Activated CD4-positive, alpha-beta T cell treated with anti-CD3 and anti-CD28 coated beads for 36 hours (primary cell): ENCODE measurements around the gene SERPINE2. TPM values are rescaled to one million over a fixed set of nuclear protein-coding genes. Genes with fewer than 3 reads are reported as not detected.

Source experiments
- ATAC-seq: fragments of 200-7000 bp; cut with Tn5 transposase; one replicate; pipeline ENCODE4 v1.10.0; 2021; ENCODE audit warnings: mild to moderate bottlenecking, moderate library complexity
- CTCF ChIA-PET: fragments of 350-600 bp; sonication (Branson Sonifier 250); formaldehyde crosslinking; loops from one replicate; lab custom pipeline; 2021; ENCODE audit warnings: antibody characterized with exemption; lab: Charles Lee
- POLR2A ChIA-PET: fragments of 350-600 bp; sonication (Branson Sonifier 250); formaldehyde crosslinking; loops from one replicate; lab custom pipeline; 2021; ENCODE audit warnings: antibody characterized with exemption, inconsistent platforms; lab: Charles Lee
- DNase-seq: peaks from one replicate; pipeline ENCODE4 v3.0.0-alpha.2; 2020
- H3K27ac Mint-ChIP-seq: one replicate; pipeline ENCODE4 v1.8.0; 2021; ENCODE audit warnings: mixed read lengths
- H3K27me3 Mint-ChIP-seq: one replicate; pipeline ENCODE4 v1.8.0; 2021; ENCODE audit warnings: mixed read lengths
- H3K36me3 Mint-ChIP-seq: one replicate; pipeline ENCODE4 v1.8.0; 2021; ENCODE audit warnings: low read depth, mixed read lengths
- H3K4me1 Mint-ChIP-seq: one replicate; pipeline ENCODE4 v1.8.0; 2021; ENCODE audit warnings: mixed read lengths
- H3K4me3 Mint-ChIP-seq: one replicate; pipeline ENCODE4 v1.8.0; 2021; ENCODE audit warnings: mild to moderate bottlenecking, moderate library complexity, mixed read lengths
- H3K9me3 Mint-ChIP-seq: one replicate; pipeline ENCODE4 v1.8.0; 2021; ENCODE audit warnings: low read depth, mixed read lengths
- intact Hi-C, 2 experiments: fragments of 100-400 bp; cut with DNase I in 1 of 2; cut with micrococcal nuclease in 1 of 2; formaldehyde crosslinking; loops; one replicate each; pipeline versions ENCODE4 v1.14.2 to v1.15.1; 2022 to 2024; cut with DNase I, micrococcal nuclease
- total RNA-seq, 2 experiments: library from RNA; stranded (reverse); gene quantifications; one replicate each; pipeline ENCODE4 v1.2.3, GENCODE V29; 2021

The SERPINE2 gene
- total RNA-seq, 2 experiments from 2014 or later: 30.9 to 46.6 TPM

DNA sequence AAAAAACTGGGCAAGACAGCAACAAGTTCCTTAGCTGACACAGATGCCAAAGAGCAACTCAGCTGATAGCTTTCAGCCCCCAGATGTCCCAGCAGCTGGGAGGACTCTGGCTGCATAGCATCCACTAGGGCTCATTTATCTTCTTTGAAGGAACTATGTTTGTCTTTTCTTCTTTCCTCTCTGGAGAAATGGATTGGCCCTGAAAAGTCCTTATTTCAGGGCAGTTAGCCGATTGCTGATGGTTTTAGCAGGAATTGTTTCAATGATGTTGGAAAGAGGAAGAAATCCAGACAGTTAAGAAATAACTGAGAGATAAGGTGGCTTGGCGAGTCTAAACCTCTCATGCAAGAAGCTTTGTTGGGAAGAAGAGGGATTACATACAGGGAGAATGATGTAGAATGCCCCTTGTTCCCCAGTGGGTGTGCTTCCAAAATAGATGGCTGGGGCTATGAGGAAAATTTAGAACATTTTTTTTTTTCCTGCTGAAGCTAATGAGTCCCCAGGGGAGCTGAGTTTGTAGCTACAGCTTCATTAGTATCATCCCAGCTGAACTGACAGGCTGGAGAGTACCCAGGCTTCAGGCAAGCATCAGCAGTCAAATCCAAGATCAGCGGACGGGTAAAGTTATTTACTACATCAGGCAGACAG, 33.6 kb upstream of the SERPINE2 start:
- POLR2A ChIA-PET: interaction anchor here (0.6 kb wide), 1 partner anchor 293 kb away, joined by 3 read pairs; no protein-coding TSS in a partner anchor
- no peaks in the 10 kb centered on the region for H3K36me3 Mint-ChIP-seq
- H3K4me3 Mint-ChIP-seq: no peak overlapping the region
- intact Hi-C loops: no loop called here
- DNase-seq (no peak), ATAC-seq (no peak)
- no peaks in the 10 kb centered on the region for H3K9me3 Mint-ChIP-seq
- no peak overlapping the region for H3K27ac Mint-ChIP-seq
- H3K27me3 Mint-ChIP-seq: peaks cover 4% of the 10 kb centered on the region
- CTCF ChIA-PET: interaction anchor here (0.6 kb wide), 1 partner anchor 79 kb away, joined by 3 read pairs; no protein-coding TSS in a partner anchor
- no peaks in the 10 kb centered on the region for H3K4me1 Mint-ChIP-seq

DNA sequence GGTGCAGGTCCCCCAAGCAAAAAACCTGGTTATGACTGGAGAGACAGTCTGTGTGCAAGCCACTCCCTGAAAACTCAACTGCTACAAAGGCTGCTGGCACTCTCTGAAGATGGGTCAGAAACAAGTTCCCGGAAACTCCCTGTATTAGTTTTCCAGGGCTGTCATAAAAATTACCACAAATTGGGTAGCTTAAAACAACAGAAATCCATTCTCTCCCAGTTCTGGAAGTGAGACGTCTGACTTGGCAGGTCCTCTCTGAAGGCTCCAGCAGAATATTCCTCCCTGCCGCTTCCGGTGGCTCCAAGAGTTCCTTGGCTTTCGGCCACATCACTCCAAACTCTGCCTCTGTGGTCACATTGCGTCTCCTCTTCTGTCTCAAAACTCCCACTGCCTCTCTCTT, 30.1 kb upstream of the SERPINE2 start:
- ATAC-seq (no peak), DNase-seq (no peak)
- no peak overlapping the region for H3K27ac Mint-ChIP-seq
- CTCF ChIA-PET: interaction anchor here (1.1 kb wide), 1 partner anchor 76 kb away, joined by 5 read pairs; no protein-coding TSS in a partner anchor
- no peaks in the 10 kb centered on the region for H3K36me3 Mint-ChIP-seq
- no peaks in the 10 kb centered on the region for H3K4me1 Mint-ChIP-seq
- intact Hi-C loops: no loop called here
- H3K27me3 Mint-ChIP-seq: peaks cover 4% of the 10 kb centered on the region
- H3K9me3 Mint-ChIP-seq: no peaks in the 10 kb centered on the region
- no peak overlapping the region for H3K4me3 Mint-ChIP-seq
- POLR2A ChIA-PET: no interaction called here

DNA sequence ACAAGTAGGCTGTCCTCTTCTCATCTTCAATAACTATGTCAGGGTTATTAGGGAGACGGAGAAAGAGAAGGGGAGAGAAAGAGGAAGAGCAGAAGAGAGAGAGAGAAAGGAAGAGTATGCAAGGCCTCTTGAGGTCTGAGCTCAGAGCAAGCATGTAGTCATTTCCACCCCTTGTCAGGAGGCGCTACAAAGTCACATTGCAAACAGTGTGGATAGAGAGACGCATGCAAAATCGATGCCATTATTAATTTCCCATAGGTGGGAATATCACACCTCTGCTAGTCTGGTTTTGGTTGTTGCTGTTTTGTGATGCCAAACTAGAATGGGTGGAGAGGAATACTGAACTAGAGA, 24.2 kb upstream of the SERPINE2 start:
- DNase-seq (no peak), ATAC-seq (no peak)
- intact Hi-C loops: loop anchor here (2.0 to 5.0 kb wide), 2 partner anchors 70 to 71 kb away; no protein-coding TSS in a partner anchor
- no peaks in the 10 kb centered on the region for H3K9me3 Mint-ChIP-seq
- ChIA-PET POLR2A (no interaction called here), CTCF (interaction anchor here (0.8 to 4.2 kb wide), 4 partner anchors 17 to 221 kb away, joined by 3 to 31 read pairs (median 4); no protein-coding TSS in a partner anchor)
- H3K4me1 Mint-ChIP-seq: no peaks in the 10 kb centered on the region
- H3K27ac Mint-ChIP-seq: no peak overlapping the region
- H3K4me3 Mint-ChIP-seq: no peak overlapping the region
- H3K36me3 Mint-ChIP-seq: no peaks in the 10 kb centered on the region
- peaks cover 2% of the 10 kb centered on the region for H3K27me3 Mint-ChIP-seq

DNA sequence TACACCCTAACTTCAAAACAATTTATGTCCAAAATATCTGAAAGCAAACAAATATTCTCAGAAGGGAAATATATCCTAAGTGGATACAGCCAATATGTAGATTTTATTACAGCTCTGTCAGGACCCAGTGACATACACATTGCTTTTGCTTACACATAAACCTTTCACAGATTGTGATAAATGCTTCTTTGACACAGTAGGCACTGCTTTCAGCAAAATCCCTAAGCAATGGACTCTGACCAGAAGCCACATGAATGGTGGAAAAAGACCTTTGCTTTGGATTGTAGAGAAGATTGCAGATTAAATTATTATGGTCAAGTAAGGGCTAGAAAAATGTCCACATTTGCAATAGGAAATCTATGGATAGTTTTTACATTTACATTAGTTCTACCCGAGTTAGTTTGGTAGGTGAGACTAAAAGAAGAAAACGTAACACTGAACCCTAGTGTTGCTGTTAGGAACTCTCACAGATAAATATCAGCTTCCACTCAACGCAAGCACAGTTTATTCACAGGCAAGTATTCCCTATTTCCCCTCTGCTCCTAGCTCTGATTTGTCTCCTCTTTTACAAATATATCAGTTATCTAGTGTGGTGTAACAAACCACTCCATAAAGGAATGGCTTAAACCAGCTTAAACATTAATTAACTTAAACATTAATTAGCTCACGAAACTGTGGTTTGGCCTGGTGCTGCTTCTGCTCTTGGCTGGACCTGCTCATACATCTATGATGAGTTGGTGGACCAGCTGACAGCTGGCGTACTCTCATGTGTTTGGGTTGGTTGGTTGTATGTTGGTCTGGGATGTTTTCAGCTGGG, 23.6 kb upstream of the SERPINE2 start:
- no peak overlapping the region for H3K27ac Mint-ChIP-seq
- no peak overlapping the region for H3K4me3 Mint-ChIP-seq
- H3K4me1 Mint-ChIP-seq: no peaks in the 10 kb centered on the region
- CTCF ChIA-PET: interaction anchor here (1.4 to 4.2 kb wide), 3 partner anchors 18 to 93 kb away, joined by 4 to 31 read pairs (median 4); no protein-coding TSS in a partner anchor
- H3K9me3 Mint-ChIP-seq: no peaks in the 10 kb centered on the region
- no peak for ATAC-seq
- no peaks in the 10 kb centered on the region for H3K27me3 Mint-ChIP-seq
- intact Hi-C loops: loop anchor here (2.0 to 5.0 kb wide), 2 partner anchors 70 kb away; no protein-coding TSS in a partner anchor
- no peaks in the 10 kb centered on the region for H3K36me3 Mint-ChIP-seq
- POLR2A ChIA-PET: no interaction called here
- no peak for DNase-seq

DNA sequence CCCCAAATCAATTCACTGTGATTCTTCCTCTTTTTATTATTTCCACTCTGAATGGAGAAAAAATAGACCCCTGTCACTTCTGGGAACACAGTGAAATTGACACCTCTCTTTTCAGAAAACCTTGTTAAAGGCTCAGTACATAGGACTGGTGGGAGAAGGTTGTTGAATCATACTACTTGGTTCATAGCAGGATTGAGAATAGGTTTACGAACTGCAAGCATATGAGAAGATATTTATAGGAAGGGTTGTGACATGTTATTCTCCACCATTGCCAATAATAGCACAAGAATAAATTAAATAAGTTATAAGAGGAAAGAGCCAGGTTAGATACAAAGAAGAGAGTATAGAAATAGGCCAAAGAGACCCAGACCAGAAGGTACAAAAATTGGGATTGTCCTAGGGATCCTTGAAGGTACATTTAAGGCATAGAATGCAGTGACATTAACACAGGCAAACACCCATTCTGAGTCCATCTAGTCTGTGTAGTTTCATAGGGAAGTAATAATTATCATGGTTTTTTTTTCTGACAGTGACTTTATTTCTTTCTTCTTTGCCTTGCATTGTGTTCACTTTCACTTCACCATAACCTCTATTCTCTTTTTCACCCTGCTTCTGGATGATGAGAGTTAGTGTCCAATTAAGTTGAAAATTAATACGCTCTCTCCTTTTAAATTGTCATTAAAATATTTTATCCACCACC, 21.8 kb upstream of the SERPINE2 start:
- POLR2A ChIA-PET: no interaction called here
- no peak overlapping the region for H3K27ac Mint-ChIP-seq
- ATAC-seq (no peak), DNase-seq (no peak)
- H3K9me3 Mint-ChIP-seq: no peaks in the 10 kb centered on the region
- no peaks in the 10 kb centered on the region for H3K4me1 Mint-ChIP-seq
- intact Hi-C loops: loop anchor here in 1 of 2 experiments (5.0 kb wide), 1 partner anchor 69 kb away; no protein-coding TSS in a partner anchor
- CTCF ChIA-PET: no interaction called here
- no peaks in the 10 kb centered on the region for H3K36me3 Mint-ChIP-seq
- H3K27me3 Mint-ChIP-seq: no peaks in the 10 kb centered on the region
- H3K4me3 Mint-ChIP-seq: no peak overlapping the region

DNA sequence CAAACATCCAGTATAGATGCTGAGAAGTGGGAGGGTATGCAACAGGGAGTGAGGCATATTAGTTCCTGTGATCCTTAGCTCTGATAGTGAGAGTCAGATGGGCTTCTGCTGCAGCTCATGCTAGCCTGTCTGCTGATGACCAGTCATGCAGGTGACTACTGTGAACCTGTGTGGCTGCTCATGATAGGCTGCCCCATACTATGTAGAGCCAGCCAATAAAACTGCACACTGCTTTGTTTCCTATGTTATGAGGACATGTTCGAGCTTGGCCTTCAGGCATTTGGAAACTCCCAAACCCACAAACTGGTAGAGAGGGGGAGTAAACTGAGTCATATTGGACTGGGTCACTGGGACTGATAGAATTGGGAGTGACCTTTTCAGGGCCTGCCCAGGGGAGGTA, 20.1 kb upstream of the SERPINE2 start:
- Mint-ChIP-seq H3K9me3 (peaks cover 4% of the 10 kb centered on the region), H3K4me3 (no peak overlapping the region), H3K36me3 (no peaks in the 10 kb centered on the region), H3K27me3 (peaks cover 3% of the 10 kb centered on the region), H3K4me1 (no peaks in the 10 kb centered on the region), H3K27ac (no peak overlapping the region)
- intact Hi-C loops: no loop called here
- POLR2A ChIA-PET: no interaction called here
- no peak for DNase-seq
- CTCF ChIA-PET: interaction anchor here (0.7 to 1.1 kb wide), 2 partner anchors 65 to 1060 kb away, joined by 3 read pairs; no protein-coding TSS in a partner anchor
- no peak for ATAC-seq

DNA sequence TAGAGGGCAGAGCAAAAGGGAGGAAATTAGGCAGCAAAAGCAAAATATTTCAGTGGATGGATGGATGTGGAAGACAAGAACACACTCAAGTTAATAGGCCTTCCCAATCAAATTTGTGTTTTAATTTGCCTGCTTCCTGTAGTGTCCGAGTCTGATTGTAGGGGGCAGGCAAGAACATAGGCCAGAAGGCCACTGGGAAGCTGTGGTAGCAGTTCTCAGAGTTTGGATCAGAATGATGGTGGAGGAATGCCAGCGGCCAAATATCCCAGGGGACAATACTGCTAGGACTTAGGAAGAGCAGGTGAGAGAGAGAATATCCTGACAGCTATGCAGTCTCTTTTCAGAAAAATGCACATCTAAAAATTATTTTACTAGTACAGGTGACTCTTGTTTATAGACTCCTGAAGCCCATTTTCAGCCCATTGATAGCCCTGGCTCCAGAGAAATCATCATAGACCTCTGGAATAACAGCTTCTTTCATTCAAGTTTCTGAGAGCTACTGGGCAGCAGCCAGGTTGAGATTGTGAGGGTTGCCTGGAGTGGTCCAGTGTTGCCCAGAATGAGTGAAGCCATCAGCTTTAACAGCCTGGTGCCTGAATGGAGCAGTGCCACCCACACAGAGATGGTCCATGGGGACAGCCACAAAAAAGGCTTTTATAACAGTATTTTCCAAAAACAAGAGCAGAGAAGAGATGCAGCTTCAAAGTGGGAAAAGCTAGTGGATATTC, 19.1 kb upstream of the SERPINE2 start:
- DNase-seq (no peak), ATAC-seq (no peak)
- Mint-ChIP-seq H3K27ac (no peak overlapping the region), H3K27me3 (peaks cover 4% of the 10 kb centered on the region), H3K9me3 (peaks cover 4% of the 10 kb centered on the region), H3K4me3 (no peak overlapping the region), H3K4me1 (no peaks in the 10 kb centered on the region), H3K36me3 (no peaks in the 10 kb centered on the region)
- intact Hi-C loops: no loop called here
- POLR2A ChIA-PET: no interaction called here
- CTCF ChIA-PET: interaction anchor here (0.5 to 1.1 kb wide), 2 partner anchors 64 to 982 kb away, joined by 3 read pairs; no protein-coding TSS in a partner anchor

DNA sequence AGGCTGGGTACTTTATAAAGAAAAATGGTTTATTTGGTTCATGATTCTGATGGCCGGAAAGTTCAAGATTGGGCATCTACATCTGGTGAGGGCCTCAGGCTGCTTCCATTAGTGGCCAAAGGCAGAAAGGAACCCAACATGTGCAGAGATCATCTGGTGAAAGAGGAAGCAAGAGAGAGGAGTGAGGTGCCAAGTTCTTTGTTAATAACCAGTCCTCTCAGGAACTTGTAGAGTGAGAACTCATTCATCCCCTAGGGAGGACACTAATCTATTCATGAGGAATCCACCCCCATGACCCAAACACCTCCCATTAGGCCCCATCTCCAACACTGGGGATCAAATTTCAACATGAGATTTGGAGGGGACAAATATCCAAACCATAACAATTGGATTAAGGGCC, 17.8 kb upstream of the SERPINE2 start:
- no peak for DNase-seq
- no peaks in the 10 kb centered on the region for H3K36me3 Mint-ChIP-seq
- ChIA-PET CTCF (no interaction called here), POLR2A (no interaction called here)
- intact Hi-C loops: no loop called here
- peaks cover 4% of the 10 kb centered on the region for H3K9me3 Mint-ChIP-seq
- ATAC-seq: no peak
- no peak overlapping the region for H3K4me3 Mint-ChIP-seq
- H3K27me3 Mint-ChIP-seq: peaks cover 8% of the 10 kb centered on the region
- no peak overlapping the region for H3K27ac Mint-ChIP-seq
- no peaks in the 10 kb centered on the region for H3K4me1 Mint-ChIP-seq

DNA sequence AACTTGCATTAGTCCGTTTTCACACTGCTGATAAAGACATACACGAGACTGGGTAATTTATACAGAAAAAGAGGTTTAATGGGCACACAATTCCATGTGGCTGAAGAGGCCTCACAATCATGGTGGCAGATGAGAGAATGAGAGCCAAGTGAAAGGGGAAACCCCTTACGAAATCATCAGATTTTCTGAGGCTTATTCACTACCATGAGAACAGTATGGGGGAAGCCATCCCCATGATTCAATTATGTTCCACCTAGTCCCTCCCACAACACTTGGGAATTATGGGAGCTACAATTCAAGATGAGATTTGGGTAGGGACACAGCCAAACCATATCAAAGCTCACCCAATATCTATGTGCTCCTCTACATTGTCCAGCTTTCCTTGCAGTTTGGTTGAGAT, 16.0 kb upstream of the SERPINE2 start:
- CTCF ChIA-PET: interaction anchor here (0.9 to 1.4 kb wide), 3 partner anchors 60 to 229 kb away, joined by 3 to 4 read pairs (median 3); no protein-coding TSS in a partner anchor
- POLR2A ChIA-PET: no interaction called here
- Mint-ChIP-seq H3K36me3 (no peaks in the 10 kb centered on the region), H3K27ac (no peak overlapping the region), H3K4me1 (no peaks in the 10 kb centered on the region), H3K27me3 (peaks cover 17% of the 10 kb centered on the region), H3K4me3 (no peak overlapping the region), H3K9me3 (peaks cover 4% of the 10 kb centered on the region)
- intact Hi-C loops: no loop called here
- DNase-seq (no peak), ATAC-seq (no peak)

DNA sequence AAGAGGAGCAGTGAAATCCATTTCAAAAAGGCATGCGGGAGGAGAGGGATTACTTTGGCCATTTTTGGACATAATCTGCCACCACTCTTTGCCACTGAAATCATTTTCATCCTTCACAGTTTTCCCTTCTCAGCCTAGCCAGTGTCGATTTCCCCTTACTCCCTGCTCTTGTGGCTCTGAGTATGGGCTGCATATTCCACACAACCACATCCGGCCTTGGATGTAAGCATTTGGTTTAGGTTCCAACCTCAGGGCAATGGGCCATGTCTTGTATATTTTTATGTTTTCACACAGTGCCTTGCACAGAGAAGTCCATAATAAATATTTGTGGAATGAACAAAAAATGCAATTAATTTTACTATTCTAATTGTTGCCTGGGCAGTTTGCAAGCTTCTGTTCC, 7.7 kb upstream of the SERPINE2 start:
- no peaks in the 10 kb centered on the region for H3K9me3 Mint-ChIP-seq
- H3K4me3 Mint-ChIP-seq: no peak overlapping the region
- ATAC-seq: no peak
- H3K27ac Mint-ChIP-seq: no peak overlapping the region
- peaks cover 35% of the 10 kb centered on the region for H3K27me3 Mint-ChIP-seq
- no peaks in the 10 kb centered on the region for H3K4me1 Mint-ChIP-seq
- ChIA-PET POLR2A (no interaction called here), CTCF (no interaction called here)
- intact Hi-C loops: no loop called here
- no peak for DNase-seq
- no peaks in the 10 kb centered on the region for H3K36me3 Mint-ChIP-seq
